Activated CD8-positive, alpha-beta memory T cell treated with anti-CD3 and anti-CD28 coated beads for 48 hours (primary cell): ENCODE measurements around the gene TMEFF1.

ENCODE experiments used
- DNase-seq, 3 experiments: peaks; one replicate each; pipeline ENCODE4 v3.0.0-alpha.2; 2020; ENCODE audit warnings: low read depth in 2 of 3, low spot score in 2 of 3

TMEFF1 gene

DNA sequence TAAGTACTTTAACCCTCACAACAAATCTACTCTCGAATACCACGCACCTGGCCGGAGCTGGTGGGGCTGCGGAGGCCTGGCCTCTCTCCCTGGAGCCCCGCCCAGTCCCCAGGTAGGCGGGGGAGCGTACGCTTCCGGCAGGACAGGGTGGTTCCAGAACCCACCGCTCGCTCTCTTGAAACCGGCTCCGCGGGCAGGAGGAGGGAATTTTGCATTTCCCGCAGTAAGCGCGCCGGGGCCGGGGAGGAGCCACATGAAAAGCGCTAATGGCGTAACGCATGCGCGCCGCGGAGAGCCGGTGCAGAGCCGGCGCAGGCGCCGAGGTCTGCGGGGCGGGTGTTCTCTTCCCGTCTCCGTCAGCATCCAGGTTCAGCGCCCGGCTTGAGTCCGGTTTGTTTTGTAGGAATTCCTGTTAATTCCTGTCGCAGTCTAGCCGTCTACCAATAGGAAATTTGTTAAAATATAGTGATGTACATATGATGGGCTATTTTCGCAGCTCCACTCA lies 125.7 kb downstream of the TMEFF1 start:
- peak; percentile 52 to 61 (median 52) for DNase-seq

- DNase-seq: no peak
Measured at GRCh38 chr9:100600521-100601079, 127.7 kb downstream of the TMEFF1 start.

GRCh38 chr9:100601216-100601615 lies 128.3 kb downstream of the TMEFF1 start:
- no peak for DNase-seq

DNA sequence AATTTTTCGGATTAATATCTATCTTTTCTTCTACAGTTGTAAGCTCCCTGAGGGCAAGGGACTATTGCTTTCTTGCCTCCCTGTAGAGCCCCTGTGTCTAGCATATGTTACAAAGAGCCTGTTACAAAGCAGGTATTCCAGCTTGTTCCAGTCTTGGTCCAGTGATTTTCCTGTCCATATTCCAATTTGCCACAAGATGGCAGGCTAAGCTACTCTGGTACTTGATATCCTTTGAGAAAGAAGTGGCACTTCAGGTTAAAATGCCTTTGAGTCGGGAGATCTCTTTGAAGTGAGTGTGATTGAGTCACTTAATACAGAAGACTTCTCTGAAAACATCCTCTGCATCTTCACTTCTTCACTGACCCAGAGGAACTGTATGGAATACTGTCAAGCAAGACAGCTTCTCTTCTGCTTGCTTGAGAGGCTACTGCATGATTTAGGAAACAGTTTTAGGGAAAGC lies 129.4 kb downstream of the TMEFF1 start:
- DNase-seq: no peak

DNA sequence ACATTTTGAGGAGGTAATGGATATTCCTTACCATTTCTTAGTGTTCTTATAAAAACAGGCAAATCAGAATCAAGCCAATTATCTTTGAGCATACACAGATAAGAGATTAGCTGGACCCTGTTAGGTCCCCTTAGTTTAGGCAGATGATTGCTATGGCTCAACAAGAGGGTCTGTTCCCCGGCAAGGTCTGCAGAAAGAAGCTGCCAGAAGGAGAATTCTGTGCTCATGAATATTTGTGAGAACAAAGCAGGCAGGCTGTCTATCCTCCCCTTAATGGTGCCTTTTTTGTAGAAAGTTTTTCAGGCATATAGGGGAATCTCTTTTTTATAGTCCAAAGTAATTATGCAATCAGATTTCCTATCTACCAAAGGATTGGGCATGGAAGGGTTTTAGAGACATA lies 132.5 kb downstream of the TMEFF1 start:
- DNase-seq: no peak

DNA sequence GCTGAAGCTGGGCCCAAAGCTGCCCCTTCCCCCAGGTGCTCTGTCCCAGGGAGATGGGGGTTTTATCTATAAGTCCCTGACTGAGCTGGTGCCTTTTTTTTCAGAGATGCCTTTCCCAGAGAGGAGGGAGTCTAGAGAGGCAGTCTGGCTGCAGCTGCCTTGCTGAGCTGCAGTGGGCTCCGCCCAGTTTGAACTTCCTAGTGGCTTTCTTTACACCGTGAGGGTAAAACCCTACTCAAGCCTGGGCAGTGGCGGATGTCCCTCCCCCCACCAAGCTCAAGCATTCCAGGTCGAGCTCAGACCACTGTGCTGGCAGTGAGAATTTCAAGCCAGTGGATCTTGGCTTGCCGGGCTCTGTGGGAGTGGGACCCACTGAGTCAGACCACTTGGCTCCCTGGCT lies 146.2 kb downstream of the TMEFF1 start:
- no peak for DNase-seq

GRCh38 chr9:100619665-100620064 lies 146.7 kb downstream of the TMEFF1 start:
- no peak for DNase-seq

- DNase-seq: no peak
Measured at GRCh38 chr9:100623969-100624368, 151.0 kb downstream of the TMEFF1 start.

GRCh38 chr9:100626949-100627348 lies 154.0 kb downstream of the TMEFF1 start:
- DNase-seq: no peak
